Coronary artery (tissue), 2 donors: Measurements from ENCODE around the gene OLFML3.
"Not testable (repeated sequence)": the region's sequence is repeated elsewhere in the genome, so short reads cannot be mapped to it uniquely, and the experiment has no call there.

Experiments
- DNase-seq: peaks from one replicate; pipeline ENCODE4 v3.0.0-alpha.2; 2017; ENCODE audit warnings: low spot score
- H3K27ac ChIP-seq, 2 donors: fragments of 200-600 bp; sonication (generic); one replicate each; pipeline ENCODE4 v1.5.1; 2016 to 2019
- H3K4me3 ChIP-seq: fragments of 200-600 bp; sonication (generic); 2 replicates; pipeline ENCODE4 v1.5.1; 2016; ENCODE audit warnings: mild to moderate bottlenecking, moderate library complexity
- TF ChIP-seq, protein P1 (sequence below): fragments of 200-600 bp; sonication (generic); IDR thresholded peaks from one replicate; pipeline ENCODE4 v1.5.1; 2019; ENCODE audit warnings: antibody characterized with exemption

OLFML3 gene

DNA sequence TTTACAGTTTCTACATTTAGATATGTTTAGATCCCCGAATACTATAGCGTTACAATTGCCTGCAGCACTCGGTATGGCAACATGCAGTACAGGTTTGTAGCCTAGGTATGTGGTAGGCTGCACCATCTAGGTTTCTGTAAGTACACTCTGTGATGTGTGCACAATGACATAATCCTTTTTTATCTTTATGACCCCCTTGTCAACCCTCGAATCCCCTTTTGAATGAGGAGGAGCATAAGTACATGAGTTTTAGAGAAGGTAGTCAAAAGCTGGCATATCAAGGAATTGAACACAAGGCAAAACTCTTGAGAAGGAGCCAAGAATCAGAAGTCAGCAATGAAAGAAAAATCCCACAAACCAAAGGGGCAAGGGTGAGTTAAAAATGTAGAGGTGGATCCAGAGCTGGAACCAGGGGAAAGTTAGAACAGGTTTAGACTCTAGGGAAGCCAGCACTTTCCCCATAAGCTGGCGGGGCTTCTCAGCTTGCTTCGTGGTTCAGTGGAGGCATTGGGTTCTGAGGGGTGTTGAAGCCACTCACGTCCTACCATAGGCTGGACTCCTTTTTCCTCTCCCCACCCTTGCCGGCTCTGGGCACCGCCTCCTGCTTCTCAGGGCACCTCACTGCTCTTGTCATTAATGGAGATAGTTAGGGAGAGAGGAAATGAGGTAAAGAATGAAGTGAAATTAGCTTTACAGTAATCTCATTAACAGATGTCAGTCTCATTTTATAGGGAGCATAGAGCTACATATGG is 31.3 kb downstream of the OLFML3 start:
- H3K27ac ChIP-seq = no peak overlapping the region
- no peak for DNase-seq
- H3K4me3 ChIP-seq = no peak overlapping the region
- TF ChIP-seq, protein P1, sequence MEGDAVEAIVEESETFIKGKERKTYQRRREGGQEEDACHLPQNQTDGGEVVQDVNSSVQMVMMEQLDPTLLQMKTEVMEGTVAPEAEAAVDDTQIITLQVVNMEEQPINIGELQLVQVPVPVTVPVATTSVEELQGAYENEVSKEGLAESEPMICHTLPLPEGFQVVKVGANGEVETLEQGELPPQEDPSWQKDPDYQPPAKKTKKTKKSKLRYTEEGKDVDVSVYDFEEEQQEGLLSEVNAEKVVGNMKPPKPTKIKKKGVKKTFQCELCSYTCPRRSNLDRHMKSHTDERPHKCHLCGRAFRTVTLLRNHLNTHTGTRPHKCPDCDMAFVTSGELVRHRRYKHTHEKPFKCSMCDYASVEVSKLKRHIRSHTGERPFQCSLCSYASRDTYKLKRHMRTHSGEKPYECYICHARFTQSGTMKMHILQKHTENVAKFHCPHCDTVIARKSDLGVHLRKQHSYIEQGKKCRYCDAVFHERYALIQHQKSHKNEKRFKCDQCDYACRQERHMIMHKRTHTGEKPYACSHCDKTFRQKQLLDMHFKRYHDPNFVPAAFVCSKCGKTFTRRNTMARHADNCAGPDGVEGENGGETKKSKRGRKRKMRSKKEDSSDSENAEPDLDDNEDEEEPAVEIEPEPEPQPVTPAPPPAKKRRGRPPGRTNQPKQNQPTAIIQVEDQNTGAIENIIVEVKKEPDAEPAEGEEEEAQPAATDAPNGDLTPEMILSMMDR = no peak

DNA sequence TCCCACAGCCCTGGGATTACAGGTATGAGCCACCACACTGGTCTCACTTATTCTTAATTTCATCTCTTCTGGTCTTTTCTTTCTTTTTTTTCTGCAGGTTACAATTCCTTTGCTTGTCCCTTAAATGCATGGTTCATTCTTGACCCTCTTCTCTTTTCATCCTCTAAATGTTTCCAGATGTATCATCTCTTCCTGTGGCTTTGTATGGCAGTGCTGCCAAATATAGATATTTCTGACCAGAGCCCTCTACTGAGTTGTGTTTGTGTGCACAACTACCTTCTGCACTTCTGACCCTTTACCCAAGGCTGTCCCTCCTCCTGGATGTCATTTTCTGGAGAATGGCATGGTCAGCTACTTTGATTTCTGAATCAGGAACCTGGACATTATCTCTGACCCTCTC is 32.5 kb downstream of the OLFML3 start:
- H3K4me3 ChIP-seq = no peak overlapping the region
- DNase-seq = no peak
- TF ChIP-seq, protein P1 = no peak
- no peak overlapping the region for H3K27ac ChIP-seq

- no peak for DNase-seq
- Histone ChIP-seq H3K4me3 (no peak overlapping the region), H3K27ac (no peak overlapping the region)
- TF ChIP-seq, protein P1 = no peak
These were observed 35.8 kb downstream of the OLFML3 start for GRCh38 chr1:114015075-114015474.

DNA sequence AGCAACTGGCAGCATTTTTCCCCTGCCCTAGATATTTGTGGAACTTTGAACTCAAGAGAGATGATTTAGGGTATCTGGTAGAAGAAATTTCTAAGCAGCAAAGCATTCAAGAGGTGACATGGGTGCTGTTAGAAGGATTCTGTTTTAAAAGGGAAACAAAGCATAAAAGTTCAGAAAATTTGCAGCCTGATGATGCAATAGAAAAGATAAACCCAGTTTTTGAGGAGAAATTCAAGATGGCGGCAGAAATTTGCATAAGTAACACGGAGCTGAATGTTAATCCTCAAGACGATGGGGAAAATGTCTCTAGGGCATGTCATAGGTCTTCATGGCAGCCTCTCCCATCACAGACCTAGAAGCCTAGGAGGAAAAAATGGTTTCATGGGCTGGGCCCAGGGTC is 40.5 kb downstream of the OLFML3 start:
- not testable (repeated sequence) for H3K27ac ChIP-seq, H3K4me3 ChIP-seq, DNase-seq

DNA sequence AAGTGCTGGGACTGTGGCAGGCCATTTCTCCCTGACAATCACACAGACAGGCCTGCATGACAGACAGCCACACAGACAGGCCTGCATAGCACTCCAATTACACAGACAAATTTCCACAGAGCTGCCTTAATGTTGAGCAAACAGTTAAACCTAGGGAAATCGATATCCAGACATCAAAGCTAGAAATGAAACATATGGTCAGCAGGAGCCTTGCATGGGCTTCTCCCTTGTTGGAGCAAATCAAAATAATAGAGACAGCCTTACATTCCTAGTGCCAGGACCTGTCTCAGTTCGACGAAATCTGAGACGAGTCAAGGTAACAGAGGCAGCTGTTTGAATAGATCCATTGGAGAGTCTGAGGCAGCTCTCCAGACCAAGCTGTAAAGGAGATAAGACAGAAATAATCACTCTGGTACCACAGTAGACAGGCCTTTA is 42.4 kb downstream of the OLFML3 start:
- DNase-seq = no peak
- H3K4me3 ChIP-seq = no peak overlapping the region
- no peak overlapping the region for H3K27ac ChIP-seq
- TF ChIP-seq, protein P1 = no peak

DNA sequence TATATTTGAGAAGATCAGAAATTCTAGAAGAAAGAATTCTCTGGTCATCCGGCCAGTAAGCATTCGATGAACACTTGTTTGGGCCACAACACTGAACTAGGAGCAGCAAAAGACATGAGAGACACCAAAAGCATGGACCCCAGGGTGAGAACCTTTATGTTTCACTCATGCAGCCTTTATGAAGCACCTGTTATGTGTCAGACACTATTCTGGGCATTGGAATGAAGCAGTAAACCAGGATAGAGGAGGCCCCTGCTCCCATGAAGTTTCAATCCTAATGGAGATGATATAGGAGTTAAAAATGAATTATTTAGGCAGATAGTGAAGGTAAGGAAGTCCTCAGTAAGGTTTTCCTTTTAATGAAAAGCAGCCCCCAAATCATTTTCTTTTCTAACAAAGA is 43.6 kb downstream of the OLFML3 start:
- no peak for DNase-seq
- TF ChIP-seq, protein P1 = no peak
- no peak overlapping the region for H3K27ac ChIP-seq
- H3K4me3 ChIP-seq = no peak overlapping the region

DNA sequence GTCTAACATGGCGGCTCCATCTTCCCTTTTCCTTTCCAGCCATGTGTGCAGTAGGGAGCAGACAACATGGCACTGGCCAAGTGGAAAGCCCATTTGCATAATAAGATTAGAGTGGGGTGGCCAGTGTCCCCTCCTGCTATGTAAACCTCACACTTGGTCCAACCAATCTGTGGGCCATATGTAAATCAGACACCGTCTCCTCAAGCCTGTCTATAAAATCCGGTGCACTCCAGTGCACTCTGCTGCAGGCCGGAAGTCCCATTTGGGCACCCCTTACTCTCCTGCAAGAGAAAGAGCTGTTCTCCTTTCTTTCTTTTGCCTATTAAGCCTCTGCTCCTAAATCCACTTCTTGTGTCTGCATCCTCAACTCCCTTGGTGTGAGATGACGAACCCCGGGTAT is 44.1 kb downstream of the OLFML3 start:
- TF ChIP-seq, protein P1 = no peak

More for the DNA sequence above, 44.1 kb downstream of the OLFML3 start:
- H3K4me3 ChIP-seq = no peak overlapping the region
- DNase-seq = no peak
- no peak overlapping the region for H3K27ac ChIP-seq
